Nucleus accumbens (tissue), 56 donors: ENCODE results near the gene RPS19.

ENCODE experiments used
- DNase-seq, 56 donors: peaks; one replicate each; lab custom pipeline; 2025; lab: John Stamatoyannopoulos, UW

Gene RPS19

GRCh38 chr19:41896581-41896942 is 36.5 kb downstream of the RPS19 start:
- no peak for DNase-seq

- DNase-seq, result no peak
Observed at GRCh38 chr19:41897181-41897580, 37.1 kb downstream of the RPS19 start.

GRCh38 chr19:41897820-41898219 is 37.8 kb downstream of the RPS19 start:
- DNase-seq, result no peak

GRCh38 chr19:41898235-41898634 is 38.2 kb downstream of the RPS19 start:
- DNase-seq, result no peak

GRCh38 chr19:41901707-41902360 is 41.8 kb downstream of the RPS19 start:
- no peak for DNase-seq

- DNase-seq, result no peak
Observed at GRCh38 chr19:41902594-41902993, 42.5 kb downstream of the RPS19 start.

- no peak for DNase-seq
Observed at GRCh38 chr19:41903193-41903953, 43.3 kb downstream of the RPS19 start.

- no peak for DNase-seq
Observed at GRCh38 chr19:41904118-41904870, 44.2 kb downstream of the RPS19 start.

- no peak for DNase-seq
Observed at GRCh38 chr19:41905273-41906002, 45.4 kb downstream of the RPS19 start.

- DNase-seq, result no peak
Observed at GRCh38 chr19:41906271-41906670, 46.2 kb downstream of the RPS19 start.

GRCh38 chr19:41906916-41907680 is 47.0 kb downstream of the RPS19 start:
- DNase-seq, result no peak

- no peak for DNase-seq
Observed at GRCh38 chr19:41907994-41908615, 48.0 kb downstream of the RPS19 start.

- no peak for DNase-seq
Observed at GRCh38 chr19:41908724-41909464, 48.8 kb downstream of the RPS19 start.

- no peak for DNase-seq
Observed at GRCh38 chr19:41909706-41910105, 49.7 kb downstream of the RPS19 start.

- no peak for DNase-seq
Observed at GRCh38 chr19:41910240-41910991, 50.4 kb downstream of the RPS19 start.

- no peak for DNase-seq
Observed at GRCh38 chr19:41910992-41911888, 51.2 kb downstream of the RPS19 start.
